H9 (cell line): Measurements from ENCODE around the gene SMAD3. TPM values are rescaled to one million over a fixed set of nuclear protein-coding genes. Genes with fewer than 3 reads are reported as not detected.

Experiments
- DNase-seq: peaks from one replicate; pipeline ENCODE4 v3.0.0-alpha.2; 2017
- H2AFZ ChIP-seq: one replicate; pipeline ENCODE4 v1.6.1; 2013; ENCODE audit warnings: mild to moderate bottlenecking, low read length, control low read depth, moderate library complexity
- H2AK5ac ChIP-seq: 2 replicates; pipeline ENCODE4 v1.6.1; 2013; ENCODE audit warnings: low read length, control low read depth, mixed read lengths; ENCODE audit not compliant: insufficient read length
- H2BK120ac ChIP-seq: one replicate; pipeline ENCODE4 v1.6.1; 2013; ENCODE audit warnings: low read depth, mild to moderate bottlenecking, low read length, control low read depth, inconsistent platforms; ENCODE audit not compliant: poor library complexity, severe bottlenecking
- H2BK12ac ChIP-seq: 2 replicates; pipeline ENCODE4 v1.6.1; 2013; ENCODE audit warnings: low read length, control low read depth, mixed read lengths, low read depth; ENCODE audit not compliant: insufficient read length
- H2BK15ac ChIP-seq: 2 replicates; pipeline ENCODE4 v1.6.1; 2013; ENCODE audit warnings: low read depth, low read length, control low read depth
- H2BK20ac ChIP-seq: one replicate; pipeline ENCODE4 v1.6.1; 2013; ENCODE audit warnings: low read depth, mild to moderate bottlenecking, low read length, control low read depth, inconsistent platforms; ENCODE audit not compliant: poor library complexity, severe bottlenecking
- H2BK5ac ChIP-seq: 2 replicates; pipeline ENCODE4 v1.6.1; 2013; ENCODE audit warnings: low read length, control low read depth, mixed read lengths; ENCODE audit not compliant: insufficient read length
- H3K14ac ChIP-seq: 2 replicates; pipeline ENCODE4 v1.6.1; 2013; ENCODE audit warnings: low read length, control low read depth; ENCODE audit not compliant: insufficient read depth
- H3K18ac ChIP-seq: 2 replicates; pipeline ENCODE4 v1.6.1; 2013; ENCODE audit warnings: low read depth, mild to moderate bottlenecking, mixed read lengths, low read length, control low read depth; ENCODE audit not compliant: insufficient read length
- H3K23ac ChIP-seq: 2 replicates; pipeline ENCODE4 v1.6.1; 2013; ENCODE audit warnings: low read length, control low read depth, mixed read lengths, low read depth; ENCODE audit not compliant: insufficient read length
- H3K23me2 ChIP-seq: 2 replicates; pipeline ENCODE4 v1.6.1; 2013; ENCODE audit warnings: low read depth, mild to moderate bottlenecking, mixed read lengths, low read length, control low read depth; ENCODE audit not compliant: insufficient read length, poor library complexity, severe bottlenecking
- H3K27ac ChIP-seq: 2 replicates; pipeline ENCODE4 v1.5.1; 2013; ENCODE audit warnings: low read length, control low read depth, mixed read lengths, low read depth; ENCODE audit not compliant: insufficient read length
- H3K27me3 ChIP-seq: 2 replicates; pipeline ENCODE4 v1.6.1; 2013; ENCODE audit warnings: low read length, control low read depth, inconsistent platforms; ENCODE audit not compliant: insufficient read depth
- H3K4ac ChIP-seq: 2 replicates; pipeline ENCODE4 v1.6.1; 2013; ENCODE audit warnings: low read depth, mild to moderate bottlenecking, control low read depth, inconsistent platforms, low read length, moderate library complexity
- H3K4me1 ChIP-seq: 2 replicates; pipeline ENCODE4 v1.6.1; 2013; ENCODE audit warnings: low read length, control low read depth, inconsistent platforms; ENCODE audit not compliant: insufficient read depth
- H3K4me2 ChIP-seq: 2 replicates; pipeline ENCODE4 v1.6.1; 2013; ENCODE audit warnings: low read length, control low read depth, mixed read lengths; ENCODE audit not compliant: insufficient read length, insufficient read depth
- H3K56ac ChIP-seq: 2 replicates; pipeline ENCODE4 v1.6.1; 2013; ENCODE audit warnings: low read depth, mild to moderate bottlenecking, mixed read lengths, low read length, control low read depth; ENCODE audit not compliant: insufficient read length
- H3K79me1 ChIP-seq: 2 replicates; pipeline ENCODE4 v1.6.1; 2013; ENCODE audit warnings: low read depth, mild to moderate bottlenecking, moderate library complexity, low read length, control low read depth, inconsistent platforms; ENCODE audit not compliant: insufficient read depth, poor library complexity, severe bottlenecking
- H3K79me2 ChIP-seq: 2 replicates; pipeline ENCODE4 v1.6.1; 2013; ENCODE audit warnings: low read length, control low read depth, inconsistent platforms; ENCODE audit not compliant: insufficient read depth
- H3K9ac ChIP-seq: 2 replicates; pipeline ENCODE4 v1.6.1; 2013; ENCODE audit warnings: low read length, control low read depth, mixed read lengths; ENCODE audit not compliant: insufficient read length; ENCODE audit errors: extremely low read depth
- H3K9me3 ChIP-seq: one replicate; pipeline ENCODE4 v1.6.1; 2013; ENCODE audit warnings: low read depth, low read length, inconsistent platforms; ENCODE audit not compliant: control insufficient read depth
- H3T11ph ChIP-seq: one replicate; pipeline ENCODE4 v1.6.1; 2013; ENCODE audit warnings: mild to moderate bottlenecking, low read length, control low read depth, inconsistent platforms
- H4K20me1 ChIP-seq: one replicate; pipeline ENCODE4 v1.6.1; 2013; ENCODE audit not compliant: control insufficient read depth, insufficient read length, insufficient read depth
- H4K5ac ChIP-seq: 2 replicates; pipeline ENCODE4 v1.6.1; 2013; ENCODE audit warnings: low read depth, mild to moderate bottlenecking, mixed read lengths, low read length, control low read depth; ENCODE audit not compliant: insufficient read length
- H4K8ac ChIP-seq: replicated peaks from 2 replicates; pipeline ENCODE4 v1.6.1; 2013; ENCODE audit warnings: low read length, control low read depth, mixed read lengths, low read depth; ENCODE audit not compliant: insufficient read length
- H4K91ac ChIP-seq: 2 replicates; pipeline ENCODE4 v1.6.1; 2013; ENCODE audit warnings: low read depth, mild to moderate bottlenecking, moderate library complexity, mixed read lengths, low read length, control low read depth; ENCODE audit not compliant: insufficient read length
- H3K27ac Mint-ChIP-seq, 3 experiments: 2 replicates in 2 of 3; 3 replicates in 1 of 3; pipeline ENCODE4 v1.8.0; 2020 to 2021; ENCODE audit warnings: mixed read lengths in 3 of 3, mild to moderate bottlenecking in 1 of 3, moderate library complexity in 1 of 3
- H3K27me3 Mint-ChIP-seq: 2 replicates; pipeline ENCODE4 v1.8.0; 2021; ENCODE audit warnings: low read depth, mild to moderate bottlenecking, moderate library complexity, mixed read lengths
- H3K36me3 Mint-ChIP-seq, 3 experiments: 2 replicates in 2 of 3; 3 replicates in 1 of 3; pipeline ENCODE4 v1.8.0; 2020 to 2021; ENCODE audit warnings: low read depth in 3 of 3, mixed read lengths in 3 of 3; ENCODE audit not compliant: insufficient read depth in 1 of 3
- H3K4me1 Mint-ChIP-seq, 2 experiments: 2 replicates each; pipeline ENCODE4 v1.8.0; 2020; ENCODE audit warnings: mixed read lengths in 2 of 2
- H3K4me3 Mint-ChIP-seq, 2 experiments: 2 replicates in 1 of 2; 3 replicates in 1 of 2; pipeline ENCODE4 v1.8.0; 2020 to 2021; ENCODE audit warnings: mild to moderate bottlenecking in 2 of 2, mixed read lengths in 2 of 2, moderate library complexity in 1 of 2
- H3K9me3 Mint-ChIP-seq, 2 experiments: 2 replicates in 1 of 2; 3 replicates in 1 of 2; pipeline ENCODE4 v1.8.0; 2020; ENCODE audit warnings: mild to moderate bottlenecking in 2 of 2, mixed read lengths in 2 of 2, moderate library complexity in 1 of 2
- CTCF ChIP-seq: fragments of 200-600 bp; sonication (generic); conservative IDR thresholded peaks from 3 replicates; pipeline ENCODE4 v1.8.0; 2021; ENCODE audit warnings: antibody characterized with exemption, mild to moderate bottlenecking
- WGBS: extraction: QIAGEN DNeasy Blood & Tissue Kit; methylation state at CpG from one replicate; pipeline ENCODE4 v1.1.7; 2013; ENCODE audit warnings: missing lambda C conversion rate, low lambda C conversion rate, mixed read lengths; ENCODE audit not compliant: insufficient read length; ENCODE audit errors: extremely low coverage; 5-methylcytosine and 5-hydroxymethylcytosine counted together
- total RNA-seq: library from RNA; stranded (reverse); gene quantifications from 2 replicates; pipeline ENCODE4 v1.2.1, GENCODE V29; 2021

The SMAD3 gene
- total RNA-seq, 1 experiment from 2014 or later = 26.7 TPM

GRCh38 chr15:67156834-67157233 is 91.4 kb downstream of the SMAD3 start:
- Histone ChIP-seq H4K5ac (no peak overlapping the region), H2BK15ac (no peak overlapping the region), H3K14ac (no peak overlapping the region), H3K4me1 (0 out of 2 replicates have a peak, but pooled peaks cover 4% of the 10 kb centered on the region), H3K79me2 (no peaks in the 10 kb centered on the region), H3T11ph (no peak overlapping the region), H3K9ac (no peak overlapping the region), H2AK5ac (no peak overlapping the region), H3K23me2 (no peaks in the 10 kb centered on the region), H3K4me2 (no peak overlapping the region), H2BK12ac (no peak overlapping the region), H2BK120ac (no peak overlapping the region), H3K27me3 (no peaks in the 10 kb centered on the region), H3K9me3 (no peaks in the 10 kb centered on the region), H4K20me1 (no peaks in the 10 kb centered on the region), H3K27ac (no peak overlapping the region), H3K18ac (no peak overlapping the region), H3K56ac (no peak overlapping the region), H3K79me1 (no peaks in the 10 kb centered on the region), H2BK5ac (no peak overlapping the region), H3K4ac (no peak overlapping the region), H2BK20ac (no peak overlapping the region), H4K8ac (no peak overlapping the region), H3K23ac (no peak overlapping the region), H2AFZ (no peak overlapping the region), H4K91ac (no peak overlapping the region)
- TF ChIP-seq CTCF = no peak
- H3K4me3 Mint-ChIP-seq = no peak overlapping the region
- no peak for DNase-seq
- H3K9me3 Mint-ChIP-seq = peaks cover 4 to 5% of the 10 kb centered on the region in 2 experiments; a peak in 3 of 5 replicates
- H3K27ac Mint-ChIP-seq = no peak overlapping the region
- peaks cover 6 to 10% (median 9%) of the 10 kb centered on the region in 3 experiments for H3K36me3 Mint-ChIP-seq
- peaks cover 19 to 21% of the 10 kb centered on the region in 2 experiments for H3K4me1 Mint-ChIP-seq
- no CpG with 5 or more reads among the region's 3 CpGs for WGBS
- no peaks in the 10 kb centered on the region for H3K27me3 Mint-ChIP-seq
